ENCODE results near the gene ST6GALNAC3. TPM values are rescaled to one million over a fixed set of nuclear protein-coding genes. Genes with fewer than 3 reads are reported as not detected.
"Not testable (repeated sequence)": the region's sequence is repeated elsewhere in the genome, so short reads cannot be mapped to it uniquely, and the experiment has no call there.

ST6GALNAC3 gene
- polyA plus RNA-seq, 1 experiment, result 0.05 TPM

DNA sequence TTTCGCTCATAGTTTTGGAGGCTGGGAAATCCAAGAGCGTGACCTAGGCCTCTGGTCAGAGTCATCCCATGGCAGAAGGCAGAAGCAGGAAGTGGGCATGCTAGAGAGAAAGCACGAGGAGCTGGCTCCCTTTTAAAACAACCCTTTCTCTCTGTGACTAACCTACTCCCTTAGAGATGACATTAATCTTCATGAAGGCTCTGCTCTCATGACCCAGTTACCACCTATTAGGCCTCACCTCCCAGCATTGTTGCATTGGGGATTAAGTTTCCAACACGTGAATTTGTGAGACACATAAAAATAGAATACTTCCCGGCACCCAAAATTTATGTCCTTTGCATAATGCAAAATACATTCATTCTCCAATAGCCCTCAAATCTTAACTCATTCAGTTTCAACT is 569.6 kb downstream of the ST6GALNAC3 start:
- Histone ChIP-seq H3K27me3 (ENCODE audit: control insufficient read depth, insufficient read depth, low read length) (no peaks in the 10 kb centered on the region), H3K4me3 (ENCODE audit: low read depth, low read length) (no peak overlapping the region), H3K36me3 (ENCODE audit: control insufficient read depth, insufficient read depth, low read length) (no peaks in the 10 kb centered on the region)
- no peak for DNase-seq (ENCODE audit: low read depth)
- TF ChIP-seq, protein P1, sequence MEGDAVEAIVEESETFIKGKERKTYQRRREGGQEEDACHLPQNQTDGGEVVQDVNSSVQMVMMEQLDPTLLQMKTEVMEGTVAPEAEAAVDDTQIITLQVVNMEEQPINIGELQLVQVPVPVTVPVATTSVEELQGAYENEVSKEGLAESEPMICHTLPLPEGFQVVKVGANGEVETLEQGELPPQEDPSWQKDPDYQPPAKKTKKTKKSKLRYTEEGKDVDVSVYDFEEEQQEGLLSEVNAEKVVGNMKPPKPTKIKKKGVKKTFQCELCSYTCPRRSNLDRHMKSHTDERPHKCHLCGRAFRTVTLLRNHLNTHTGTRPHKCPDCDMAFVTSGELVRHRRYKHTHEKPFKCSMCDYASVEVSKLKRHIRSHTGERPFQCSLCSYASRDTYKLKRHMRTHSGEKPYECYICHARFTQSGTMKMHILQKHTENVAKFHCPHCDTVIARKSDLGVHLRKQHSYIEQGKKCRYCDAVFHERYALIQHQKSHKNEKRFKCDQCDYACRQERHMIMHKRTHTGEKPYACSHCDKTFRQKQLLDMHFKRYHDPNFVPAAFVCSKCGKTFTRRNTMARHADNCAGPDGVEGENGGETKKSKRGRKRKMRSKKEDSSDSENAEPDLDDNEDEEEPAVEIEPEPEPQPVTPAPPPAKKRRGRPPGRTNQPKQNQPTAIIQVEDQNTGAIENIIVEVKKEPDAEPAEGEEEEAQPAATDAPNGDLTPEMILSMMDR (IDR thresholded peaks at IDR 0.05; ENCODE audit: insufficient read depth, low read depth, low read length), result no peak
- CTCF ChIA-PET, result no interaction called here
- POLR2A ChIA-PET, result no interaction called here

DNA sequence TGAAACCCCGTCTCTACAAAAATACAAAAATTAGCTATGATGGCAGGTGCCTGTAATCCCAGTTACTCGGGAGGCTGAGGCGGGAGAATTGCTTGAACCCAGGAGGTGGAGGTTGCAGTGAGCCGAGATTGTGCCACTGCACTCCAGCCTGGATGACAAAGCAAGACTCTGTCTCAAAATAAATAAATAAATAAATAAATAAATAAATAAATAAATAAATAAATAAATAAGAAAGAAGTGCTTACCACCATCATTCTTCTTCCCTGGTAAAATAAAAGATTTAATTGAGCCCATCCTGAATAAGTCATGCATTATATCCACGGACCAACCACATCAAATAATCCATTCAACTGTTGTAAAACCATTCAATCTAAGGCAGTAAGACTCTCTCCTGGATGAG is 578.3 kb downstream of the ST6GALNAC3 start:
- H3K27me3 ChIP-seq (ENCODE audit: control insufficient read depth, insufficient read depth, low read length); POLR2A ChIA-PET; H3K4me3 ChIP-seq (ENCODE audit: low read depth, low read length); DNase-seq (ENCODE audit: low read depth); CTCF ChIA-PET; H3K36me3 ChIP-seq (ENCODE audit: control insufficient read depth, insufficient read depth, low read length): not testable (repeated sequence)

DNA sequence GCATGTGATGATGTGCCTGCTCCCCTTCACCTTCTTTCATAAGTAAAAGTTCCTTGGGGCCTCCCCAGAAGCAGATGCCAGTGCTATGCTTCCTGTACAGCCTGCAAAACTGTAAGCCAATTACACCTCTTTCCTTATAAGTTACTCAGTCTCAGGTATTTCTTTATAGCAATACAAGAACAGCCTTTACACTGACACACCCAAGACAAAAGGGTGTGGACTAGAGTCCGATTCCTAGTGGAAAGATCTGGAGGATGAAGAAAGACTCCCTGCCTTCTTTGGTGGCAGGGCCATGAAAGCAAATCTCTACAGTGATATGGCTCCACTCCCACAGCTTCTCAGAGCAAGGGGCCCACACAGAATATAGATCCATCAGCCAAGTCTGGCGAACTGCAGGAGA is 583.1 kb downstream of the ST6GALNAC3 start:
- no peak for DNase-seq (ENCODE audit: low read depth)
- CTCF ChIA-PET, result no interaction called here
- H3K4me3 ChIP-seq (ENCODE audit: low read depth, low read length), result no peak overlapping the region
- H3K36me3 ChIP-seq (ENCODE audit: control insufficient read depth, insufficient read depth, low read length), result no peaks in the 10 kb centered on the region
- TF ChIP-seq, protein P1 (IDR thresholded peaks at IDR 0.05; ENCODE audit: insufficient read depth, low read depth, low read length), result no peak
- no peaks in the 10 kb centered on the region for H3K27me3 ChIP-seq (ENCODE audit: control insufficient read depth, insufficient read depth, low read length)
- POLR2A ChIA-PET, result no interaction called here

DNA sequence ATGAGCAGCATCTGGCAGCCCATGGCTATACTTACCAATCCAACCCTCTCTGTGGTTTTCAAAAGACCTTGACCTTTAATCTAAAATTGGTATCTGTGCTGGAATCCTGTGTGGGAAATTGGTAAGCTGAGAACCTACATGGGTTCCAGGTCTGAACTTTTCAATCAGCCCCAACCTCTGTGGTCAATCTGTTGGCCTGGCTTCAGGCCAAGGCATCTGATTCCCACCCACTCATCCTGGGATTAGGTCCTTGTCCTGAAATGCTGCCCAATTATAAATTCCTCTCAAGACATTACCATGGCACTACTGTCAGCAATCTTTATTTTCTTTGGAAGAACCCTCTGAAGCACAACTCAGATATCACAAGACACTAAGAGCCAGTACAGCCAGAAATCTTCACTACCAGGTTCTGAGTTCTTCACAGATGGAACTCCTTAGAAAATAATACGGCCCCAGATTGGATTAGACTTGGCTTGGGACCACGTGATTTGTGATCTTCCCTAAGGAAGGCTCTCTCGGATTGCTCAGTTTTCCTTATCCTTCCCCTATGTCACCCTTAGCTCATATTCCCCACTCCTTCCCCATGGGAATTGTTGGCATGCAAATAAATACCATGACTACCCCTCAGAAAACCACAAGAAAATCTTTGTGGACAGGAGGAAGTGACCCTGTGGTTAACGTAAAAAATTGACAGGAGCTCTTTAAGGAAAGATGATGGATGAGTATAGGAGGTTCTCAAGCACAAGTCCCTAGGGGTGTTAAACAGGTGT is 584.8 kb downstream of the ST6GALNAC3 start:
- no peaks in the 10 kb centered on the region for H3K27me3 ChIP-seq (ENCODE audit: control insufficient read depth, insufficient read depth, low read length)
- CTCF ChIA-PET, result no interaction called here
- POLR2A ChIA-PET, result no interaction called here
- TF ChIP-seq, protein P1 (IDR thresholded peaks at IDR 0.05; ENCODE audit: insufficient read depth, low read depth, low read length), result no peak
- DNase-seq (ENCODE audit: low read depth), result no peak
- H3K4me3 ChIP-seq (ENCODE audit: low read depth, low read length), result no peak overlapping the region
- no peaks in the 10 kb centered on the region for H3K36me3 ChIP-seq (ENCODE audit: control insufficient read depth, insufficient read depth, low read length)

DNA sequence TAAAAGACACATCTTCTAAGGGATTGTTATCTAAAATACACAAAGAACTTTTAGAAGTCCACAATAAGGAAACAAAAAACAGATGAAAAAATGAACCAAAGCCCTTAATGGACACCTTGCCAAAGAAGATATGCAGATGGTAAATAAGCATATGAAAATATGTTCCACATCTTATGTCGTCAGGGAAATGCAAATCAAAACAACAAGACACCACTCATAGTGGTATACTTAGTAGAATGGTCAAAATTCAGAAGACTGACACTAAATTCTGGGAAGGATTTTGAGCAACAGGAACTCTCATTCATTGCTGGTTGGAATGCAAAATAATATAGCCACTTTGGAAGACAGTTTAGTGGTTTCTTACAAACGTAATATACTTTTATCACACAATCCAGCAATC is 587.0 kb downstream of the ST6GALNAC3 start:
- POLR2A ChIA-PET, result no interaction called here
- TF ChIP-seq, protein P1 (IDR thresholded peaks at IDR 0.05; ENCODE audit: insufficient read depth, low read depth, low read length), result no peak
- CTCF ChIA-PET, result no interaction called here
- Histone ChIP-seq H3K4me3 (ENCODE audit: low read depth, low read length) (no peak overlapping the region), H3K27me3 (ENCODE audit: control insufficient read depth, insufficient read depth, low read length) (no peaks in the 10 kb centered on the region), H3K36me3 (ENCODE audit: control insufficient read depth, insufficient read depth, low read length) (no peaks in the 10 kb centered on the region)
- no peak for DNase-seq (ENCODE audit: low read depth)

DNA sequence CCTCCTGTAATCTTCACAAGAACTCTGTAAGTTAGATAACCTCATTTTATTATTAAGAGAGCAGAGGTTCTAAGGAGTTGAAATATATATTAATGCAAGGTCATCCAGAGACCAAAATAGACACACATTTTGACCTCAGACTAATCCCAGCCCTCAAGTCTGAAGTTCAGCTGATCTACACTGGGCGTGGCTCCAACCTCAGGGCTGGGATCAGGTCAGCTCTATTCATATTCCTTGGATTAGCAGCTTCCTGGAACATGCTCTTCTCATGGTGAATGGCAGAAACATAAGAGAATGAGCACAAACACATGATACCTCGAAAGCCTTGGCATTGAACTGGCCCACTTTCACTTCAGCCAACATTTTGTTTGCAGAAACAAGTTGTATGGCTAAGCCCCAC is 592.0 kb downstream of the ST6GALNAC3 start:
- no peaks in the 10 kb centered on the region for H3K36me3 ChIP-seq (ENCODE audit: control insufficient read depth, insufficient read depth, low read length)
- H3K4me3 ChIP-seq (ENCODE audit: low read depth, low read length), result no peak overlapping the region
- TF ChIP-seq, protein P1 (IDR thresholded peaks at IDR 0.05; ENCODE audit: insufficient read depth, low read depth, low read length), result no peak
- H3K27me3 ChIP-seq (ENCODE audit: control insufficient read depth, insufficient read depth, low read length), result no peaks in the 10 kb centered on the region
- POLR2A ChIA-PET, result no interaction called here
- DNase-seq (ENCODE audit: low read depth), result no peak
- CTCF ChIA-PET, result no interaction called here
